Fibroblast of lung (primary cell): ENCODE measurements around the gene ANKRD45. TPM values are rescaled to one million over a fixed set of nuclear protein-coding genes. Genes with fewer than 3 reads are reported as not detected.
"Not testable (repeated sequence)": the region's sequence is repeated elsewhere in the genome, so short reads cannot be mapped to it uniquely, and the experiment has no call there.

Experiments
- DNase-seq, 2 donors: peaks; one replicate each; pipeline versions ENCODE4 v3.0.0 to v3.0.0-alpha.2; 2010; ENCODE audit warnings: low read depth in 2 of 2
- H2AFZ ChIP-seq: 2 replicates; pipeline ENCODE4 v1.5.1; 2012; ENCODE audit warnings: low read length, control low read depth, inconsistent platforms
- H3K27ac ChIP-seq: 2 replicates; pipeline ENCODE4 v1.5.1; 2011; ENCODE audit warnings: low read length, control low read depth; ENCODE audit not compliant: insufficient read depth
- H3K27me3 ChIP-seq: 2 replicates; pipeline ENCODE4 v1.5.1; 2011; ENCODE audit warnings: mild to moderate bottlenecking, low read length; ENCODE audit not compliant: control insufficient read depth, insufficient read depth
- H3K36me3 ChIP-seq: 2 replicates; pipeline ENCODE4 v1.5.1; 2011; ENCODE audit warnings: low read length; ENCODE audit not compliant: control insufficient read depth, insufficient read depth
- H3K4me1 ChIP-seq: 2 replicates; pipeline ENCODE4 v1.5.1; 2011; ENCODE audit warnings: low read length; ENCODE audit not compliant: control insufficient read depth, insufficient read depth; ENCODE audit errors: extremely low read depth
- H3K4me2 ChIP-seq: 2 replicates; pipeline ENCODE4 v1.5.1; 2011; ENCODE audit warnings: low read length, control low read depth; ENCODE audit not compliant: insufficient read depth; ENCODE audit errors: extremely low read depth
- H3K4me3 ChIP-seq, 4 experiments: fragments of 200-600 bp in 1 of 4; sonication (generic) in 1 of 4; replicated peaks in 1 of 4; 2 replicates each; pipeline ENCODE4 v1.5.1; 2011 to 2016; ENCODE audit warnings: low read length in 4 of 4, low read depth in 3 of 4, mild to moderate bottlenecking in 3 of 4, control low read depth in 2 of 4, inconsistent platforms in 1 of 4, mixed read lengths in 1 of 4; ENCODE audit not compliant: insufficient read depth in 1 of 4; ENCODE audit errors: control extremely low read depth in 1 of 4
- H3K79me2 ChIP-seq: 2 replicates; pipeline ENCODE4 v1.5.1; 2012; ENCODE audit warnings: mild to moderate bottlenecking, low read length, inconsistent platforms; ENCODE audit not compliant: control insufficient read depth, insufficient read depth
- H3K9ac ChIP-seq: 2 replicates; pipeline ENCODE4 v1.5.1; 2011; ENCODE audit warnings: mild to moderate bottlenecking, low read length, control low read depth; ENCODE audit not compliant: insufficient read depth
- H3K9me3 ChIP-seq: 2 replicates; pipeline ENCODE4 v1.5.1; 2012; ENCODE audit warnings: low read depth, low read length; ENCODE audit not compliant: control insufficient read depth, insufficient read depth
- H4K20me1 ChIP-seq: 2 replicates; pipeline ENCODE4 v1.5.1; 2011; ENCODE audit warnings: low read length; ENCODE audit not compliant: control insufficient read depth, insufficient read depth; ENCODE audit errors: extremely low read depth
- CTCF ChIP-seq, 2 donors: IDR thresholded peaks in 1 of 2; conservative IDR thresholded peaks in 1 of 2; 1 replicate in 1 of 2; 2 replicates in 1 of 2; pipeline ENCODE4 v1.5.1; 2011 to 2012; ENCODE audit warnings: low read length in 2 of 2, control low read depth in 1 of 2, inconsistent platforms in 1 of 2, low read depth in 1 of 2, mild to moderate bottlenecking in 1 of 2
- EZH2 ChIP-seq: IDR thresholded peaks from 2 replicates; pipeline ENCODE4 v1.5.1; 2012; ENCODE audit warnings: low read length, control low read depth, mild to moderate bottlenecking; ENCODE audit errors: missing control alignments
- polyA plus RNA-seq, 2 donors: library from polyadenylated mRNA; depleted of rRNA in 1 of 2; stranded (reverse) in 1 of 2; unstranded in 1 of 2; fragments of >200 nt; gene quantifications; 2 replicates each; pipeline ENCODE4 v1.2.1, GENCODE V29; 2011 to 2012; ENCODE audit warnings: missing spikeins in 1 of 2
- total RNA-seq: library from RNA; depleted of rRNA; stranded (reverse); fragments of >200 nt; gene quantifications from 2 replicates; pipeline ENCODE4 v1.2.1, GENCODE V29; 2014

Gene ANKRD45
- total and polyA plus RNA-seq, 2 donors (not counting 1 experiment from before 2014, with no cell fraction given): 0.43 to 1.7 TPM

GRCh38 chr1:173616859-173617258 lies 52.8 kb downstream of the ANKRD45 start:
- H3K79me2 ChIP-seq: no peaks in the 10 kb centered on the region
- no peak overlapping the region for H3K9ac ChIP-seq
- H3K27me3 ChIP-seq: no peaks in the 10 kb centered on the region
- no peak overlapping the region for H3K4me3 ChIP-seq
- no peak overlapping the region for H3K4me2 ChIP-seq
- TF ChIP-seq CTCF (conservative IDR thresholded peaks at IDR 0.05 in 1 of 2, IDR thresholded peaks at IDR 0.05 in 1 of 2; ENCODE audit: low read depth in 1 of 2, low read length in 2 of 2) (no peak), EZH2 (no peak)
- H2AFZ ChIP-seq: no peak overlapping the region
- no peak overlapping the region for H3K27ac ChIP-seq
- no peak for DNase-seq
- H3K36me3 ChIP-seq: no peaks in the 10 kb centered on the region
- H4K20me1 ChIP-seq: no peaks in the 10 kb centered on the region
- H3K9me3 ChIP-seq: no peaks in the 10 kb centered on the region
- no peaks in the 10 kb centered on the region for H3K4me1 ChIP-seq

GRCh38 chr1:173613086-173613485 lies 56.6 kb downstream of the ANKRD45 start:
- H3K36me3 ChIP-seq: not testable (repeated sequence)

GRCh38 chr1:173608503-173609216 lies 61.0 kb downstream of the ANKRD45 start:
- no peaks in the 10 kb centered on the region for H3K36me3 ChIP-seq
- no peak overlapping the region for H2AFZ ChIP-seq
- H3K4me1 ChIP-seq: no peaks in the 10 kb centered on the region
- H4K20me1 ChIP-seq: no peaks in the 10 kb centered on the region
- no peak for TF ChIP-seq CTCF (conservative IDR thresholded peaks at IDR 0.05 in 1 of 2, IDR thresholded peaks at IDR 0.05 in 1 of 2; ENCODE audit: low read depth in 1 of 2, low read length in 2 of 2)
- no peak for TF ChIP-seq EZH2
- H3K4me3 ChIP-seq: no peak overlapping the region
- no peak for DNase-seq
- no peaks in the 10 kb centered on the region for H3K9me3 ChIP-seq
- no peak overlapping the region for H3K27ac ChIP-seq
- H3K9ac ChIP-seq: no peak overlapping the region
- H3K4me2 ChIP-seq: no peak overlapping the region
- peaks cover 5% of the 10 kb centered on the region for H3K27me3 ChIP-seq
- no peaks in the 10 kb centered on the region for H3K79me2 ChIP-seq

More at GRCh38 chr1:173613086-173613485, 56.6 kb downstream of the ANKRD45 start:
- not testable (repeated sequence) for H3K79me2 ChIP-seq, H3K27ac ChIP-seq, H2AFZ ChIP-seq, DNase-seq, H3K4me3 ChIP-seq, H3K9ac ChIP-seq, H3K27me3 ChIP-seq, H3K9me3 ChIP-seq, H4K20me1 ChIP-seq, H3K4me2 ChIP-seq, H3K4me1 ChIP-seq
